ENCODE measurements around the gene PADI3. TPM values are rescaled to one million over a fixed set of nuclear protein-coding genes. Genes with fewer than 3 reads are reported as not detected.

PADI3 gene
- polyA plus RNA-seq, 2 donors, result 14.1 to 31.0 TPM

DNA sequence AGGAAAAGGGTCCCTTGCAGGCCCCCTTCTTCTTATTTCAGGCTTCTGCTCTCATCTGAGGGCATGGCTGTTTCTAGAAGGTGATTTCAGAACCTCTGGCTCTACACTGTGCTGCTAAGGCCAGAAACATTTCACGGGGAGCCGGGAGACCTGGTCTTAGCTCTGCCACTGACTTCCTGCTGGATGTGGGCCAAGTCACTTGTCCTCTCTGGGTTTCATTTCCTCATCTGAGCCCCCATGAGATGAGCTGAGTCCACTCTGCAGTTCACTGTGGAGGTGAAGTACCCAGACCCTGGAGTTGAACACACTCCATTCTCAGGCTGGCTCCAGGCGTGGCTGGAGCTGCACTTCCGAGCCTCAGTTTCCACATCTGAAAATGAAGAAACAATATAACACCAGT lies 41.9 kb upstream of the PADI3 start:
- 45 to 50% methylated on average over 4 of the region's 4 CpGs for WGBS, 2 donors
- no peaks in the 10 kb centered on the region for H3K9me3 ChIP-seq (ENCODE audit: control insufficient read depth in 2 of 2, insufficient read depth in 1 of 2, low read depth in 1 of 2, low read length in 1 of 2)
- H3K4me1 ChIP-seq (ENCODE audit: control insufficient read depth in 2 of 2, insufficient read depth in 2 of 2, low read length in 1 of 2), result peaks cover 4 to 21% of the 10 kb centered on the region in 2 donors
- H3K4me3 ChIP-seq (ENCODE audit: low read depth in 1 of 2, low read length in 2 of 2), result peak overlapping the region; percentile 24 to 62
- peaks cover 0 to 2% of the 10 kb centered on the region in 2 donors for H3K36me3 ChIP-seq (ENCODE audit: control insufficient read depth in 2 of 2, insufficient read depth in 2 of 2, low read length in 1 of 2)
- H3K27me3 ChIP-seq (ENCODE audit: control insufficient read depth in 1 of 2, insufficient read depth in 2 of 2, low read length in 2 of 2), result no peaks in the 10 kb centered on the region
- H3K27ac ChIP-seq (ENCODE audit: low read depth in 2 of 2, low read length in 1 of 2), result peak overlapping the region; percentile 58 to 76

DNA sequence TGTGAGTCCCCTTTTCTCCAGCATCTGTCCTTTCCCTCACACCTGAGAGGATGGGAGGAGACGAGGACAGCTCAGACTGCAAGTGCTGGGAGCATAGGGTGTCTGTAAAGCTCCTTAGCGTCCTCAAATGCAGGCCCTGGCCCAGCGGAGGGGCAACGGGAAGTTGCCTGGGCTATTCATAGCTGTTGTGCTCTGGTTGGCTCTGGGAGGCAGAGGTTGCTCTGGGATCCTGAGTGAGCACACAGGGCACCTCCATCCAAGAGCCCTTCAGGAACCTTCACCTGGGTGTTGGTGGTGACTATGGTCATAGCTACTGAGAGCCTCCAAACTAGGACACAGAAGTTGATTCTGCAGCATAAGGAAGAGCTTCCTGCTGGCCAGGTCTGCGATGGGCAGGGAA lies 41.4 kb upstream of the PADI3 start:
- peaks cover 4 to 25% of the 10 kb centered on the region in 2 donors for H3K4me1 ChIP-seq (ENCODE audit: control insufficient read depth in 2 of 2, insufficient read depth in 2 of 2, low read length in 1 of 2)
- H3K27ac ChIP-seq (ENCODE audit: low read depth in 2 of 2, low read length in 1 of 2), result peak overlapping the region; percentile 58 to 76
- peaks cover 0 to 2% of the 10 kb centered on the region in 2 donors for H3K36me3 ChIP-seq (ENCODE audit: control insufficient read depth in 2 of 2, insufficient read depth in 2 of 2, low read length in 1 of 2)
- H3K4me3 ChIP-seq (ENCODE audit: low read depth in 1 of 2, low read length in 2 of 2), result peak overlapping the region; percentile 24 to 62
- no peaks in the 10 kb centered on the region for H3K27me3 ChIP-seq (ENCODE audit: control insufficient read depth in 1 of 2, insufficient read depth in 2 of 2, low read length in 2 of 2)
- WGBS, 2 donors, result 70 to 79% methylated on average over 5 of the region's 5 CpGs
- H3K9me3 ChIP-seq (ENCODE audit: control insufficient read depth in 2 of 2, insufficient read depth in 1 of 2, low read depth in 1 of 2, low read length in 1 of 2), result no peaks in the 10 kb centered on the region

DNA sequence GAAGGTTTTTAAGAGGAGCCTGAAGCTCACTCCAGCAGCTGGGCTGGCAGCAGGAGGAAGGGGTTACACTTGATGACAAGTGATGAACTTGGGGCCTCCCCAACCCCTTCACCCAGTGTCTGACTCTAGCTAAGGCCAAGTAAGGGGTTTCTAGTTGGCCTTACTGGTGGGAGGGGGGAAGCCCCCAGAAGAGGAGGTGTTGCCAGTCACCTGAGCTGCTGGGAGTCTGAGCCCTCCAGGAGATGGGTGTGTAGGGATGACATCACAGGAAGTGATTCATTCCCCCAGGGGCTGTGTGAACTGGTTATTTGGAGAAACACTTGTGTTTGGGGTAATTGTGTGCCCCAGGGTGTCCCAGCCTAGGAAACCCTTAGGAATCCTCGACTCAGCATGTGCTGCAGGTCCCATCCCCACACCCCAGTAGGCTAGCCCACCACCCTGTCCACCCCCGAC lies 40.9 kb upstream of the PADI3 start:
- Histone ChIP-seq H3K9me3 (ENCODE audit: control insufficient read depth in 2 of 2, insufficient read depth in 1 of 2, low read depth in 1 of 2, low read length in 1 of 2) (no peaks in the 10 kb centered on the region), H3K27ac (ENCODE audit: low read depth in 2 of 2, low read length in 1 of 2) (peak overlapping the region; percentile 58 to 76), H3K4me1 (ENCODE audit: control insufficient read depth in 2 of 2, insufficient read depth in 2 of 2, low read length in 1 of 2) (peaks cover 4 to 29% of the 10 kb centered on the region in 2 donors)

DNA sequence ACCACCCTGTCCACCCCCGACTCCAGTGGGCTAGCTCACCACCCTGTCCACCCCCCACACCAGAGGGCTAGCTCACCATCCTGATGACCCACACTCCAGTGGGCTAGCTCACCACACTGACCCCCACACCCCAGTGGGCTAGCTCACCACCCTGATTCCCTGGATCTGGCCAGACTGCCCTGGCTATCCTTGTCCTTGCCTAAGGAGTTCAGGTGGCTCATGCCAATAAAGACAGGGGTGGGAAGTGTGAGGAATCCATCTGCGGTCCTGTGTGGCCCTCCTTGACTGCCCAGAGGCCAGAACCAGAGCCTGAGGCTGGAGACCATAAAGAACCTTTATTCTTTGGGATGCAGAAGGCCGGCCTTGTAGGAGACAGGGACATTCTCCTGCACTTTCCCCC lies 40.4 kb upstream of the PADI3 start:
- no peaks in the 10 kb centered on the region for H3K27me3 ChIP-seq (ENCODE audit: control insufficient read depth in 1 of 2, insufficient read depth in 2 of 2, low read length in 2 of 2)

More for the DNA sequence above, 40.9 kb upstream of the PADI3 start:
- WGBS, 2 donors, result 42 to 43% methylated on average over 2 of the region's 2 CpGs
- peaks cover 0 to 2% of the 10 kb centered on the region in 2 donors for H3K36me3 ChIP-seq (ENCODE audit: control insufficient read depth in 2 of 2, insufficient read depth in 2 of 2, low read length in 1 of 2)
- no peaks in the 10 kb centered on the region for H3K27me3 ChIP-seq (ENCODE audit: control insufficient read depth in 1 of 2, insufficient read depth in 2 of 2, low read length in 2 of 2)
- H3K4me3 ChIP-seq (ENCODE audit: low read depth in 1 of 2, low read length in 2 of 2), result peak overlapping the region; percentile 39 to 62

DNA sequence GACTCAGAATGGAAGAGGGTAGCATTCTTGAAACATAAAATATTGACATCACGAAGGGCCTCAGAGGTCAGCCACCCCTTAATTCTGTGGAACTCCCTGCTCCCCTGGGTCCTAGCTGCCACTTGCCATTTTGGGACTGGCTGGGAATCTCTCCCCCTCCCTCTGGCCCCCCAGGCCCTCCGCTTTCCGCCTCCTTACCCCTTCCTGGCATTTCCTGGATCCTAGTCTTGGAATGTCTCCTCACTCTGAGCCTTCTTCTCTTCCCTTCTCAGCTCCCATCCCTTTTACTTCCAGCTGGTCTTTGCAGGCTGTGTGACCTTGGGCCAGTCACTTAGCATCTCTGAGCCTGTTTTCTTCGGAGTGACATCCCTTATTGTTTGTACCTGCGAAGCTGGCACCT lies 39.5 kb upstream of the PADI3 start:
- no peaks in the 10 kb centered on the region for H3K9me3 ChIP-seq (ENCODE audit: control insufficient read depth in 2 of 2, insufficient read depth in 1 of 2, low read depth in 1 of 2, low read length in 1 of 2)
- peak overlapping the region; percentile 15 to 62 for H3K4me3 ChIP-seq (ENCODE audit: low read depth in 1 of 2, low read length in 2 of 2)
- H3K36me3 ChIP-seq (ENCODE audit: control insufficient read depth in 2 of 2, insufficient read depth in 2 of 2, low read length in 1 of 2), result peaks cover 0 to 5% of the 10 kb centered on the region in 2 donors
- WGBS, 2 donors, result 75 to 77% methylated on average over 5 of the region's 5 CpGs
- peaks cover 4 to 33% of the 10 kb centered on the region in 2 donors for H3K4me1 ChIP-seq (ENCODE audit: control insufficient read depth in 2 of 2, insufficient read depth in 2 of 2, low read length in 1 of 2)
- no peak overlapping the region for H3K27ac ChIP-seq (ENCODE audit: low read depth in 2 of 2, low read length in 1 of 2)
- H3K27me3 ChIP-seq (ENCODE audit: control insufficient read depth in 1 of 2, insufficient read depth in 2 of 2, low read length in 2 of 2), result no peaks in the 10 kb centered on the region

More for the DNA sequence above, 40.4 kb upstream of the PADI3 start:
- H3K4me1 ChIP-seq (ENCODE audit: control insufficient read depth in 2 of 2, insufficient read depth in 2 of 2, low read length in 1 of 2), result peaks cover 4 to 29% of the 10 kb centered on the region in 2 donors
- peak overlapping the region in 1 of 2 donors; percentile 76 for H3K27ac ChIP-seq (ENCODE audit: low read depth in 2 of 2, low read length in 1 of 2)
- H3K4me3 ChIP-seq (ENCODE audit: low read depth in 1 of 2, low read length in 2 of 2), result peak overlapping the region; percentile 39 to 62
- 81 to 87% methylated on average over 3 of the region's 3 CpGs for WGBS, 2 donors
- no peaks in the 10 kb centered on the region for H3K9me3 ChIP-seq (ENCODE audit: control insufficient read depth in 2 of 2, insufficient read depth in 1 of 2, low read depth in 1 of 2, low read length in 1 of 2)
- peaks cover 0 to 2% of the 10 kb centered on the region in 2 donors for H3K36me3 ChIP-seq (ENCODE audit: control insufficient read depth in 2 of 2, insufficient read depth in 2 of 2, low read length in 1 of 2)

DNA sequence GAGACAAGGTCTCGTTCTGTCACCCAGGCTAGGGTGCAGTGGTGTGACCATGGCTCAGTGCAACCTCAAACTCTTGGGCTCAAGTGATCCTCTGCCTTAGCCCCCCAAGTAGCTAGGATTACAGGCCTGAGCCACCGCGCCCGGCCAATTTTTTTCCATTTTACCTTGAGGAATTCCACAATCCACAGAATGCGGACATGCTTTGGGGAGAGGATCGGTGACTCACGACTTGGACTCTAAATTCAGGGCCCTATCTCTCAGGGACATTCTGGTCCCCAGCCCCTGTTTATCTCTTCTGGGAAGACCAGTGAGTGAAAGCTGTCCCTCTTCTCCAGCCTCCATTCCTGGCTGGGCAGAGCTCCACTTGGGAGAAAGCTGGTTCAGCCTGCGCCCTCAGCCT lies 38.7 kb upstream of the PADI3 start:
- no peaks in the 10 kb centered on the region for H3K27me3 ChIP-seq (ENCODE audit: control insufficient read depth in 1 of 2, insufficient read depth in 2 of 2, low read length in 2 of 2)
- H3K36me3 ChIP-seq (ENCODE audit: control insufficient read depth in 2 of 2, insufficient read depth in 2 of 2, low read length in 1 of 2), result peaks cover 0 to 5% of the 10 kb centered on the region in 2 donors
- H3K9me3 ChIP-seq (ENCODE audit: control insufficient read depth in 2 of 2, insufficient read depth in 1 of 2, low read depth in 1 of 2, low read length in 1 of 2), result no peaks in the 10 kb centered on the region
- peak overlapping the region in 1 of 2 donors; percentile 10 for H3K4me3 ChIP-seq (ENCODE audit: low read depth in 1 of 2, low read length in 2 of 2)
- 93 to 94% methylated on average over 8 of the region's 8 CpGs for WGBS, 2 donors
- no peak overlapping the region for H3K27ac ChIP-seq (ENCODE audit: low read depth in 2 of 2, low read length in 1 of 2)
- peaks cover 2 to 29% of the 10 kb centered on the region in 2 donors for H3K4me1 ChIP-seq (ENCODE audit: control insufficient read depth in 2 of 2, insufficient read depth in 2 of 2, low read length in 1 of 2)

DNA sequence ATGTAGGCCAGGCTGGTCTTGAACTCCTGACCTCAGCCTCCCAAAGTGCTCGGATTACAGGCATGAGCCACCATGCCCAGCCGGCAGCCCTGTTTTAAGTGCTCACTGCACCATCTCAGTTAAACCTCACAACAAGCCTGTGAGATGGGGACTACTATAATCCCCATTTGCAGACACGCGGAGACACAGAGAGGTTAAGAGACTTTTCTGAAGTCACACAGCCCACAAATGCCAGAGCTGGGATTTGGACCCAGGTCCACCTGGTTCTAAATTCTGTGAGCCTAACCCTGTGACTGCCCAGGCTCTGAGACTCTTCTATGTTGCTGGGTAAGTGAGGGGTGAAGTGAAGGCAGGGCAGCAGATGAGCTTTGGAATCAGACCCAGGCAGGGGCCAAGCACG lies 37.5 kb upstream of the PADI3 start:
- Histone ChIP-seq H3K9me3 (ENCODE audit: control insufficient read depth in 2 of 2, insufficient read depth in 1 of 2, low read depth in 1 of 2, low read length in 1 of 2) (no peaks in the 10 kb centered on the region), H3K36me3 (ENCODE audit: control insufficient read depth in 2 of 2, insufficient read depth in 2 of 2, low read length in 1 of 2) (peaks cover 0 to 5% of the 10 kb centered on the region in 2 donors), H3K4me3 (ENCODE audit: low read depth in 1 of 2, low read length in 2 of 2) (peak overlapping the region in 1 of 2 donors; percentile 13), H3K4me1 (ENCODE audit: control insufficient read depth in 2 of 2, insufficient read depth in 2 of 2, low read length in 1 of 2) (peaks cover 2 to 35% of the 10 kb centered on the region in 2 donors), H3K27ac (ENCODE audit: low read depth in 2 of 2, low read length in 1 of 2) (no peak overlapping the region), H3K27me3 (ENCODE audit: control insufficient read depth in 1 of 2, insufficient read depth in 2 of 2, low read length in 2 of 2) (no peaks in the 10 kb centered on the region)
- 94 to 95% methylated on average over 5 of the region's 5 CpGs for WGBS, 2 donors

DNA sequence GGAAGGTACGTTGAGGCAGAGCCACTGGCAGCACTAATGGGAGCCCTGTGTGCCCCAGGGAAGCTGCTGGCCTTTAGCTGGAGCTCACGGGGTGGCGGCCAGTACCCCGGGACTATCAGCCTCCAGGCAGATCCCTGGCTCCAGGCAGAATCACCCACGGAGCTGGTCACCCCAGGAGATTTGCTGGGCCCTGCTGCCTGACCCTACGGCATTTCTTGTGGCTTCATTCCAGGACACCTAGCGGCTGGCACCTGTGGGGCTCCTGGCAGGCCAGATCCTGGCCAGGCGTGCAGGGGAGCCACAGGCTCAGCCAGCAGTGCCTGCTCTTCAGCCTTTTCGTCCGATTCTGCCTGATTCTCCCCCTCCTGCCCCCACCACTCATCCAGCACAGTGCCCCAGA lies 36.9 kb upstream of the PADI3 start:
- no peaks in the 10 kb centered on the region for H3K27me3 ChIP-seq (ENCODE audit: control insufficient read depth in 1 of 2, insufficient read depth in 2 of 2, low read length in 2 of 2)
- WGBS, 2 donors, result 46 to 60% methylated on average over 10 of the region's 10 CpGs
- H3K27ac ChIP-seq (ENCODE audit: low read depth in 2 of 2, low read length in 1 of 2), result peak overlapping the region; percentile 28 to 34
- H3K4me1 ChIP-seq (ENCODE audit: control insufficient read depth in 2 of 2, insufficient read depth in 2 of 2, low read length in 1 of 2), result peaks cover 2 to 35% of the 10 kb centered on the region in 2 donors
- no peaks in the 10 kb centered on the region for H3K9me3 ChIP-seq (ENCODE audit: control insufficient read depth in 2 of 2, insufficient read depth in 1 of 2, low read depth in 1 of 2, low read length in 1 of 2)
- no peak overlapping the region for H3K4me3 ChIP-seq (ENCODE audit: low read depth in 1 of 2, low read length in 2 of 2)
- peaks cover 0 to 5% of the 10 kb centered on the region in 2 donors for H3K36me3 ChIP-seq (ENCODE audit: control insufficient read depth in 2 of 2, insufficient read depth in 2 of 2, low read length in 1 of 2)

DNA sequence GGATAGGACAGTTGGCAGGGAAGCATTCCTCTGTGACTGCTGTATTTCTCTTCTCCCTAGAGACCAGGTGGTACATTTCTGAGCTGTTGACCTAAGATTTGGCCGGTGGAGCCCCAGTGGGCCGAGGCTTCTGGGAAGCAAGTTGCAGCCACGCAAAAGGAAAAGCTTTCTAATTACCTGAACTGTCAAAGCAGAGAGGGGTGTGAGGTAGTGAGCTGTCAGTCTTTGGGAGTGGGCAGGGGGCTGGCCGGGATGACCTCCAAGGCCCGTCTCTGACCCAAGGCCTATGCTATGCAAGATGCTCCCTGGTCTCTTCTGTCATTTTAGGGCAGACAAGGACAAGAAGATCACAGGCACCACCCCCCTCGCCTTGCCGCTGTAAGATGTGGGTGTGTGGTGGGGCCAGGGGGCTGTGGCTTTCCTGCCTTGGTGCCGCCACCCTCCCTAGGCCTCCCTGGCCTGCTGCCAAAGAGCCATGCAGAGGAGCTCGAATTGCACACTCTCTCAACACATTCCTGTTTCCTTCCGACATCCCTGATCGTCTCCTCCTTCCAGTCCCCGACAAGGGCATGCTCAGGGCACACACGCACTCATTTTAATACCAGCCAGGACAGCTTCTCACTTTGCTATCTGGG lies 36.3 kb upstream of the PADI3 start:
- Histone ChIP-seq H3K36me3 (ENCODE audit: control insufficient read depth in 2 of 2, insufficient read depth in 2 of 2, low read length in 1 of 2) (peaks cover 0 to 5% of the 10 kb centered on the region in 2 donors), H3K27ac (ENCODE audit: low read depth in 2 of 2, low read length in 1 of 2) (peak overlapping the region; percentile 28 to 72), H3K4me1 (ENCODE audit: control insufficient read depth in 2 of 2, insufficient read depth in 2 of 2, low read length in 1 of 2) (peaks cover 2 to 30% of the 10 kb centered on the region in 2 donors), H3K9me3 (ENCODE audit: control insufficient read depth in 2 of 2, insufficient read depth in 1 of 2, low read depth in 1 of 2, low read length in 1 of 2) (no peaks in the 10 kb centered on the region), H3K4me3 (ENCODE audit: low read depth in 1 of 2, low read length in 2 of 2) (peak overlapping the region; percentile 9 to 26), H3K27me3 (ENCODE audit: control insufficient read depth in 1 of 2, insufficient read depth in 2 of 2, low read length in 2 of 2) (no peaks in the 10 kb centered on the region)
- 24 to 25% methylated on average over 13 of the region's 13 CpGs for WGBS, 2 donors
